HEK293 (cell line): ENCODE results near the gene ELK4.

Source experiments
- PRDM1 ChIP-seq: fragments of 450-650 bp; formaldehyde crosslinking; IDR thresholded peaks from 2 replicates; pipeline ENCODE4; 2016; ENCODE audit warnings: missing biosample characterization, missing genetic modification characterization
- REPIN1 ChIP-seq: fragments of 450-650 bp; formaldehyde crosslinking; IDR thresholded peaks from 2 replicates; pipeline ENCODE4 v1.5.1; 2017; ENCODE audit warnings: missing biosample characterization, missing genetic modification characterization, low read depth
- REST ChIP-seq: fragments of 450-650 bp; formaldehyde crosslinking; IDR thresholded peaks from 2 replicates; pipeline ENCODE4 v1.5.1; 2016; ENCODE audit warnings: missing biosample characterization, missing genetic modification characterization
- WT1 ChIP-seq: fragments of 450-650 bp; formaldehyde crosslinking; IDR thresholded peaks from 2 replicates; pipeline ENCODE4 v1.5.1; 2016; ENCODE audit warnings: missing biosample characterization, missing genetic modification characterization
- ZBTB44 ChIP-seq: fragments of 450-650 bp; IDR thresholded peaks from 2 replicates; pipeline ENCODE4 v1.5.1; 2018; ENCODE audit warnings: missing biosample characterization, mild to moderate bottlenecking, missing genetic modification characterization
- ZFP69B ChIP-seq: fragments of 450-650 bp; formaldehyde crosslinking; IDR thresholded peaks from 2 replicates; pipeline ENCODE4 v1.5.1; 2016; ENCODE audit warnings: missing biosample characterization, missing genetic modification characterization
- ZNF416 ChIP-seq: fragments of 450-650 bp; formaldehyde crosslinking; IDR thresholded peaks from 2 replicates; pipeline ENCODE4 v1.5.1; 2016; ENCODE audit warnings: missing biosample characterization, missing genetic modification characterization
- ZNF518A ChIP-seq: fragments of 450-650 bp; formaldehyde crosslinking; conservative IDR thresholded peaks from 2 replicates; pipeline ENCODE4 v1.5.1; 2016; ENCODE audit warnings: low read depth, missing biosample characterization, missing genetic modification characterization
- ZNF624 ChIP-seq: fragments of 450-650 bp; formaldehyde crosslinking; IDR thresholded peaks from 2 replicates; pipeline ENCODE4 v1.5.1; 2017; ENCODE audit warnings: missing biosample characterization, missing genetic modification characterization
- ZNF629 ChIP-seq: fragments of 450-650 bp; formaldehyde crosslinking; IDR thresholded peaks from 2 replicates; pipeline ENCODE4 v1.5.1; 2017; ENCODE audit warnings: missing biosample characterization, missing genetic modification characterization
- ZNF660 ChIP-seq: fragments of 450-650 bp; IDR thresholded peaks from 2 replicates; pipeline ENCODE4 v1.5.1; 2018; ENCODE audit warnings: missing biosample characterization, mild to moderate bottlenecking, missing genetic modification characterization
- ZNF785 ChIP-seq: fragments of 450-650 bp; formaldehyde crosslinking; IDR thresholded peaks from 2 replicates; pipeline ENCODE4 v1.5.1; 2016; ENCODE audit warnings: missing biosample characterization, missing genetic modification characterization
- TF ChIP-seq, protein P1 (sequence below): fragments of 450-650 bp; formaldehyde crosslinking; IDR thresholded peaks from 2 replicates; pipeline ENCODE4 v1.5.1; 2016; ENCODE audit warnings: missing biosample characterization, missing genetic modification characterization

ELK4 gene

GRCh38 chr1:205631010-205631767 lies 622 bp downstream of the ELK4 start (continued):
- TF ChIP-seq ZNF518A (0 out of 2 replicates have a peak, but pooled peaks have one; percentile 18), PRDM1 (tag by site-specific recombination) (peak; percentile 97), ZNF629 (tag by site-specific recombination) (peak; percentile 71), ZFP69B (peak; percentile 53; the same call in 1 of the 2 replicates), REPIN1 (tag by site-specific recombination) (no peak), ZNF785 (no peak), REST (tag by site-specific recombination) (0 out of 2 replicates have a peak, but pooled peaks have one; percentile 22), ZBTB44 (tag by site-specific recombination) (0 out of 2 replicates have a peak, but pooled peaks have one; percentile 30), WT1 (tag by site-specific recombination) (peak; percentile 58), ZNF624 (tag by site-specific recombination) (no peak), ZNF660 (peak; percentile 61; the same call in 1 of the 2 replicates), ZNF416 (tag by site-specific recombination) (no peak)
- TF ChIP-seq, protein P1, sequence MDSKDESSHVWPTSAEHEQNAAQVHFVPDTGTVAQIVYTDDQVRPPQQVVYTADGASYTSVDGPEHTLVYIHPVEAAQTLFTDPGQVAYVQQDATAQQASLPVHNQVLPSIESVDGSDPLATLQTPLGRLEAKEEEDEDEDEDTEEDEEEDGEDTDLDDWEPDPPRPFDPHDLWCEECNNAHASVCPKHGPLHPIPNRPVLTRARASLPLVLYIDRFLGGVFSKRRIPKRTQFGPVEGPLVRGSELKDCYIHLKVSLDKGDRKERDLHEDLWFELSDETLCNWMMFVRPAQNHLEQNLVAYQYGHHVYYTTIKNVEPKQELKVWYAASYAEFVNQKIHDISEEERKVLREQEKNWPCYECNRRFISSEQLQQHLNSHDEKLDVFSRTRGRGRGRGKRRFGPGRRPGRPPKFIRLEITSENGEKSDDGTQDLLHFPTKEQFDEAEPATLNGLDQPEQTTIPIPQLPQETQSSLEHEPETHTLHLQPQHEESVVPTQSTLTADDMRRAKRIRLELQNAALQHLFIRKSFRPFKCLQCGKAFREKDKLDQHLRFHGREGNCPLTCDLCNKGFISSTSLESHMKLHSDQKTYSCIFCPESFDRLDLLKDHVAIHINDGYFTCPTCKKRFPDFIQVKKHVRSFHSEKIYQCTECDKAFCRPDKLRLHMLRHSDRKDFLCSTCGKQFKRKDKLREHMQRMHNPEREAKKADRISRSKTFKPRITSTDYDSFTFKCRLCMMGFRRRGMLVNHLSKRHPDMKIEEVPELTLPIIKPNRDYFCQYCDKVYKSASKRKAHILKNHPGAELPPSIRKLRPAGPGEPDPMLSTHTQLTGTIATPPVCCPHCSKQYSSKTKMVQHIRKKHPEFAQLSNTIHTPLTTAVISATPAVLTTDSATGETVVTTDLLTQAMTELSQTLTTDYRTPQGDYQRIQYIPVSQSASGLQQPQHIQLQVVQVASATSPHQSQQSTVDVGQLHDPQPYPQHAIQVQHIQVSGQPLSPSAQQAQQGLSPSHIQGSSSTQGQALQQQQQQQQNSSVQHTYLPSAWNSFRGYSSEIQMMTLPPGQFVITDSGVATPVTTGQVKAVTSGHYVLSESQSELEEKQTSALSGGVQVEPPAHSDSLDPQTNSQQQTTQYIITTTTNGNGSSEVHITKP (tag by site-specific recombination): peak; percentile 80
